RWPE1 (cell line): ENCODE measurements around the gene RRM2.

ENCODE experiments used
- CTCF ChIA-PET: fragments of 350-600 bp; sonication (Branson Sonifier 250); formaldehyde crosslinking; extraction: SDS; loops from one replicate; lab custom pipeline; 2021; lab: Yijun Ruan, JAX
- POLR2A ChIA-PET: fragments of 400-600 bp; formaldehyde crosslinking; extraction: SDS; loops from one replicate; lab custom pipeline; 2020; ENCODE audit warnings: antibody characterized with exemption; ENCODE audit not compliant: low non-redundant PET; lab: Yijun Ruan, JAX
- DNase-seq: peaks from one replicate; pipeline ENCODE4 v3.0.0; 2012; ENCODE audit warnings: low spot score
- H3K27ac ChIP-seq: fragments of 450-650 bp; 2 replicates; pipeline ENCODE4 v1.5.1; 2017
- TF ChIP-seq, protein P1 (sequence below): fragments of 450-650 bp; conservative IDR thresholded peaks from 2 replicates; pipeline ENCODE4 v1.5.1; 2017; ENCODE audit warnings: low read depth, mild to moderate bottlenecking

The RRM2 gene

GRCh38 chr2:10140841-10141610 lies 18.5 kb downstream of the RRM2 start:
- CTCF ChIA-PET, result interaction anchor here (0.7 to 1.1 kb wide), 6 partner anchors 12 to 272 kb away, joined by 3 to 8 read pairs (median 4); no protein-coding TSS in a partner anchor
- no peak for DNase-seq
- peak overlapping the region; percentile 23 for H3K27ac ChIP-seq
- POLR2A ChIA-PET, result interaction anchor here (0.6 kb wide), 1 partner anchor 931 kb away, joined by 4 read pairs; no protein-coding TSS in a partner anchor
- TF ChIP-seq, protein P1, sequence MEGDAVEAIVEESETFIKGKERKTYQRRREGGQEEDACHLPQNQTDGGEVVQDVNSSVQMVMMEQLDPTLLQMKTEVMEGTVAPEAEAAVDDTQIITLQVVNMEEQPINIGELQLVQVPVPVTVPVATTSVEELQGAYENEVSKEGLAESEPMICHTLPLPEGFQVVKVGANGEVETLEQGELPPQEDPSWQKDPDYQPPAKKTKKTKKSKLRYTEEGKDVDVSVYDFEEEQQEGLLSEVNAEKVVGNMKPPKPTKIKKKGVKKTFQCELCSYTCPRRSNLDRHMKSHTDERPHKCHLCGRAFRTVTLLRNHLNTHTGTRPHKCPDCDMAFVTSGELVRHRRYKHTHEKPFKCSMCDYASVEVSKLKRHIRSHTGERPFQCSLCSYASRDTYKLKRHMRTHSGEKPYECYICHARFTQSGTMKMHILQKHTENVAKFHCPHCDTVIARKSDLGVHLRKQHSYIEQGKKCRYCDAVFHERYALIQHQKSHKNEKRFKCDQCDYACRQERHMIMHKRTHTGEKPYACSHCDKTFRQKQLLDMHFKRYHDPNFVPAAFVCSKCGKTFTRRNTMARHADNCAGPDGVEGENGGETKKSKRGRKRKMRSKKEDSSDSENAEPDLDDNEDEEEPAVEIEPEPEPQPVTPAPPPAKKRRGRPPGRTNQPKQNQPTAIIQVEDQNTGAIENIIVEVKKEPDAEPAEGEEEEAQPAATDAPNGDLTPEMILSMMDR, result no peak

DNA sequence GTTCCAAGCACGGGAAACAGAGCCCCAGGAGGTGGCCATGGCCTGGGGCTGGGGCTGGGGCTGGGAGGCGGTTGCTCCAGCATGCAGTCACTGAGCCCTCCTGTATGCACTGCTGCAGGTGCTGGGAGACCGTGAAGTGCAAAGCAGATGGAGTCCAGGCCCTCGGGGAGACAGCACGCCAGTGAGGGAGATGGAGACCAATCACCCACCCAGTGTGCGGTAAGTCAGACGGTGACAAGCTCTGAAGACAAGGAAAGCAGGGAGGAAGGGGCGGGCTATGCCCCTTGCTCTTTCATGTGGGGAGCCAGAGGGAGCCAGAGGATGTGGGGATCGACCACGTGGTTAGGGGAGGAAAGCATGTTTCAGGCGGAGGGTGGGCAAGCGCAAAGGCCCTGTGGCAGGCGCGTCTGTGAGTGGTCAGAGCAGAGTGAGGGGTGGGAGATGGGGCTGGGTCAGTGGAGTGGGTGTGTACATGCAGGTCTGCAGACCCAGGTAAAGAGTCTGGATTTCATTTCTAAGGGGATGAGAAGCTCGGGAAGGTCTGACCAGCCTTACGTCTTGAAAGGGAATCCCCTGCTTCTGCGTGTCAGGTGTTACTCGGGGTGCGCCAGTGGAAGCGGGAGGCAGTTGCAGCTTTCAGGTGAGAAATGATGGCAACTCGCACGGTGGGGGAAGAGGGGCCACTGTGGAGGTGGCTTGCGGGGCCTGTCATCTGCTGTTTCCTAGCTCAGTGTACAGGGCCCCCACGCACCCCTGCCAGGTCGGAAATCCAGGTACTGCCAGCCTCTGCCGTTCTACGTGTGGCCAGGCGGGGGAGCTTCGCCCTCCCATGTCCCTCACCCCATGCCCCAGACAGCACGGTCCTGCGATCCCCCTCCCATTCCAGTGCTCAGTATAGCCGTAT lies 19.4 kb downstream of the RRM2 start:
- TF ChIP-seq, protein P1, result peak; percentile 51
- peak overlapping the region; percentile 23; the same call in 1 of the 2 replicates for H3K27ac ChIP-seq
- POLR2A ChIA-PET, result no interaction called here
- no peak for DNase-seq
- CTCF ChIA-PET, result interaction anchor here (0.6 to 1.6 kb wide), 5 partner anchors 11 to 271 kb away, joined by 3 to 8 read pairs (median 4); no protein-coding TSS in a partner anchor

GRCh38 chr2:10142640-10142965 lies 20.1 kb downstream of the RRM2 start:
- DNase-seq, result no peak
- no peak overlapping the region for H3K27ac ChIP-seq
- TF ChIP-seq, protein P1, result 0 out of 2 replicates have a peak, but pooled peaks have one; percentile 9
- CTCF ChIA-PET, result interaction anchor here (1.6 kb wide), 1 partner anchor 266 kb away, joined by 8 read pairs; no protein-coding TSS in a partner anchor
- POLR2A ChIA-PET, result no interaction called here

- ChIA-PET CTCF (interaction anchor here (0.6 to 2.3 kb wide), 2 partner anchors 11 to 290 kb away, joined by 4 to 12 read pairs; no protein-coding TSS in a partner anchor), POLR2A (no interaction called here)
- TF ChIP-seq, protein P1, result no peak
- no peak for DNase-seq
- peak overlapping the region; percentile 51 for H3K27ac ChIP-seq
Measured at GRCh38 chr2:10144771-10145518, 22.4 kb downstream of the RRM2 start.

DNA sequence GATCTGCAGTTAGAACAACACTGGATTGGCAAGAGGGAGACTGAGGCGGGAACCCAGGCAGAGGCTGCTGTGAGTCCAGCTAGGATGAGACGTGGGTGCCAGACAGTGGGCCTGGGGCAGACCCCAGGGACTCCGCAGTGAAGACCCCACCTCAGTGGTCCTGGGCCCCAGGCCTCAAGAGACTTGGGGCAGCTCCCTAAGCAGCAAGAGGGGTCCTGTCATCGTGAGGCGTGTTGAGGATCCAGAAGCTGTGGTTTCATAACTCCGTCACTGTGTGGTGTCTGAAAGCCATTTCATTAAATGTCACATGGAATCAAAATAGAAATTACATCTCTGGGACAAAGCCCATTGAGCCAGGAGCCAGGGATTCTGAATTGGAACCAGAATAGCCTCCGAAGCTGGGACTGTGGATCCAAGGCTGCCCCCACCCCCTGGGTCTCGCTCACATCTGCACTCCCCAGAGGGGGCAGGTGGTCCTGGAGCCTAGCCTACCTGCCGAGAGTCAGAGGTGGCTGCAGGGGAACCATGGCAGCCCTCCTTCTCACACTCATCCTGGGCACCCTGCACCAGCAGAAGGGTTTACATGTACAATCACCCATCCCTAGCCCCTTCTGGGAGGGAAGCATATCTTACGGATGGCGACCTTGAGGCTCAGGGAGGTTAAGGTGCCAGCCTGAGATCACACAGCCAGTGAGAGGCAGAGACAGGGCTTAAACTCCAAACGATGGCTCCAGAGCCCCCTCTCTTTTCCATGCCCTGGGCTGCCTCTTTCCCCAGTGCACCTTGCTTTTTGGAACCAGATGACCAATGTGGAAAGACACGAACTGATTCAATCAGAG lies 23.2 kb downstream of the RRM2 start:
- POLR2A ChIA-PET, result no interaction called here
- no peak for DNase-seq
- H3K27ac ChIP-seq, result peak overlapping the region; percentile 51
- CTCF ChIA-PET, result interaction anchor here (2.3 kb wide), 1 partner anchor 289 kb away, joined by 12 read pairs; no protein-coding TSS in a partner anchor
- TF ChIP-seq, protein P1, result no peak
